Psoas muscle (tissue), 8 donors: ENCODE measurements around the gene WNT3. TPM values are rescaled to one million over a fixed set of nuclear protein-coding genes. Genes with fewer than 3 reads are reported as not detected.

Source experiments
- ATAC-seq, 4 donors: fragments of 200-7000 bp; cut with Tn5 transposase; one replicate each; pipeline ENCODE4 v1.9.1; 2020; ENCODE audit warnings: moderate library complexity in 3 of 4, mild to moderate bottlenecking in 2 of 4
- DNase-seq, 2 donors: peaks; one replicate each; pipeline ENCODE4 v3.0.0-alpha.2; 2020
- H3K27ac ChIP-seq: fragments of 200-600 bp; one replicate; pipeline ENCODE4 v1.8.0; 2022
- H3K27me3 ChIP-seq, 3 donors: fragments of 200-600 bp in 1 of 3; one replicate each; pipeline versions ENCODE4 v1.6.1 to v1.8.0; 2013 to 2022; ENCODE audit warnings: low read length in 2 of 3, mild to moderate bottlenecking in 2 of 3, moderate library complexity in 1 of 3; ENCODE audit not compliant: insufficient read depth in 3 of 3
- H3K36me3 ChIP-seq, 2 donors: fragments of 200-600 bp in 1 of 2; one replicate each; pipeline versions ENCODE4 v1.6.1 to v1.8.0; 2013 to 2022; ENCODE audit warnings: low read depth in 1 of 2, mild to moderate bottlenecking in 1 of 2, moderate library complexity in 1 of 2; ENCODE audit not compliant: insufficient read depth in 1 of 2
- H3K4me1 ChIP-seq: fragments of 200-600 bp; one replicate; pipeline ENCODE4 v1.8.0; 2022
- H3K4me3 ChIP-seq: fragments of 200-600 bp; one replicate; pipeline ENCODE4 v1.8.0; 2022; ENCODE audit warnings: mild to moderate bottlenecking
- H3K9me3 ChIP-seq: fragments of 200-600 bp; one replicate; pipeline ENCODE4 v1.8.0; 2022
- CTCF ChIP-seq: fragments of 200-600 bp; IDR thresholded peaks from one replicate; pipeline ENCODE4 v1.8.0; 2022; ENCODE audit warnings: antibody characterized with exemption
- WGBS, 3 donors: extraction: QIAGEN DNeasy Blood & Tissue Kit; methylation state at CpG; one replicate each; pipeline versions ENCODE4 v1.1.6 to v1.1.7; 2013; 5-methylcytosine and 5-hydroxymethylcytosine counted together
- intact Hi-C, 2 donors: fragments of 100-400 bp; cut with DNase I; formaldehyde crosslinking; loops; one replicate each; pipeline versions ENCODE4 v1.11.0 to v1.14.2; 2022
- polyA plus RNA-seq, 3 donors: library from polyadenylated mRNA; stranded (reverse); fragments of 200-250 nt; gene quantifications; one replicate each; pipeline ENCODE4 v1.2.3, GENCODE V29; 2013
- total RNA-seq, 4 donors: library from RNA; stranded (reverse); fragmentation: NEBNext Ultra II Directional in 2 of 4; extraction: Animal tissue kit (Norgen Biotek cat#: 25700) in 2 of 4; gene quantifications; one replicate each; pipeline versions ENCODE4 v1.2.1 to v1.2.4, GENCODE V29; 2021 to 2023
- donor health status: healthy with polysubstance abuse.
- donor health status: DM: no; HTN: no; CAD: no; lungs with moderate emphysema.
- donor health status: Bipolar disorder and iron deficiency.
- donor health status: healthy.
- donor health status: DM: yes; HTN: yes; CAD: no.
- donor health status: DM: no; HTN: no; CAD: no.
- donor health status: DM: no; HTN: no; CAD: no.
- donor health status: DM: yes; HTN: yes; CAD: no.

WNT3 gene
- total and polyA plus RNA-seq, 7 donors = 0.06 to 0.36 (median 0.10) TPM; not detected in 2

GRCh38 chr17:46732160-46732559 is 86.3 kb downstream of the WNT3 start:
- H3K36me3 ChIP-seq = peaks cover 0 to 66% of the 10 kb centered on the region in 2 donors
- ATAC-seq = no peak
- intact Hi-C loops = no loop called here
- no peak overlapping the region for H3K27ac ChIP-seq
- H3K4me1 ChIP-seq = no peaks in the 10 kb centered on the region
- no peak overlapping the region for H3K4me3 ChIP-seq
- DNase-seq = no peak
- H3K27me3 ChIP-seq = no peaks in the 10 kb centered on the region
- no peaks in the 10 kb centered on the region for H3K9me3 ChIP-seq
- WGBS, 3 donors = 80 to 88% (median 86%) methylated on average over 1 of the region's 1 CpG
- no peak for TF ChIP-seq CTCF

GRCh38 chr17:46730679-46731078 is 87.8 kb downstream of the WNT3 start:
- no peak overlapping the region for H3K4me3 ChIP-seq
- no peaks in the 10 kb centered on the region for H3K27me3 ChIP-seq
- H3K9me3 ChIP-seq = no peaks in the 10 kb centered on the region
- WGBS, 3 donors = 98 to 100% (median 100%) methylated on average over 1 of the region's 1 CpG
- H3K27ac ChIP-seq = no peak overlapping the region
- no peak for DNase-seq
- H3K36me3 ChIP-seq = peaks cover 0 to 72% of the 10 kb centered on the region in 2 donors
- ATAC-seq = no peak
- no peak for TF ChIP-seq CTCF
- no peaks in the 10 kb centered on the region for H3K4me1 ChIP-seq
- intact Hi-C loops = loop anchor here in 1 of 2 donors (1.0 kb wide), 1 partner anchor 19 kb away; no protein-coding TSS in a partner anchor

GRCh38 chr17:46730026-46730425 is 88.5 kb downstream of the WNT3 start:
- H3K4me3 ChIP-seq = no peak overlapping the region
- intact Hi-C loops = no loop called here
- no peak for TF ChIP-seq CTCF
- H3K36me3 ChIP-seq = peaks cover 0 to 78% of the 10 kb centered on the region in 2 donors
- ATAC-seq (no peak), DNase-seq (no peak)
- WGBS, 3 donors = 94 to 100% (median 94%) methylated on average over 2 of the region's 2 CpGs
- no peaks in the 10 kb centered on the region for H3K9me3 ChIP-seq
- H3K27ac ChIP-seq = no peak overlapping the region
- no peaks in the 10 kb centered on the region for H3K4me1 ChIP-seq
- no peaks in the 10 kb centered on the region for H3K27me3 ChIP-seq

GRCh38 chr17:46727572-46728348 is 90.7 kb downstream of the WNT3 start:
- no peaks in the 10 kb centered on the region for H3K4me1 ChIP-seq
- no peak overlapping the region for H3K27ac ChIP-seq
- no peak for TF ChIP-seq CTCF
- WGBS, 3 donors = 92 to 94% (median 94%) methylated on average over 4 of the region's 4 CpGs
- ATAC-seq (no peak), DNase-seq (no peak)
- H3K27me3 ChIP-seq = no peaks in the 10 kb centered on the region
- H3K9me3 ChIP-seq = no peaks in the 10 kb centered on the region
- peaks cover 0 to 81% of the 10 kb centered on the region in 2 donors for H3K36me3 ChIP-seq
- H3K4me3 ChIP-seq = no peak overlapping the region
- intact Hi-C loops = no loop called here

GRCh38 chr17:46726206-46726605 is 92.3 kb downstream of the WNT3 start:
- no peak overlapping the region for H3K4me3 ChIP-seq
- H3K27me3 ChIP-seq = no peaks in the 10 kb centered on the region
- intact Hi-C loops = no loop called here
- no peaks in the 10 kb centered on the region for H3K9me3 ChIP-seq
- TF ChIP-seq CTCF = no peak
- ATAC-seq = no peak
- 86 to 92% (median 88%) methylated on average over 3 of the region's 3 CpGs for WGBS, 3 donors
- peaks cover 0 to 86% of the 10 kb centered on the region in 2 donors for H3K36me3 ChIP-seq
- H3K4me1 ChIP-seq = no peaks in the 10 kb centered on the region
- no peak overlapping the region for H3K27ac ChIP-seq
- DNase-seq = no peak
